ENCODE measurements around the gene PRRT3. TPM values are rescaled to one million over a fixed set of nuclear protein-coding genes. Genes with fewer than 3 reads are reported as not detected.
A peak's percentile ranks its signal among the peaks of the same experiment; 100 is the strongest.

PRRT3 gene
- 1 to 10 TPM; 2.2 to 3.3 (median 2.7) TPM for total RNA-seq

DNA sequence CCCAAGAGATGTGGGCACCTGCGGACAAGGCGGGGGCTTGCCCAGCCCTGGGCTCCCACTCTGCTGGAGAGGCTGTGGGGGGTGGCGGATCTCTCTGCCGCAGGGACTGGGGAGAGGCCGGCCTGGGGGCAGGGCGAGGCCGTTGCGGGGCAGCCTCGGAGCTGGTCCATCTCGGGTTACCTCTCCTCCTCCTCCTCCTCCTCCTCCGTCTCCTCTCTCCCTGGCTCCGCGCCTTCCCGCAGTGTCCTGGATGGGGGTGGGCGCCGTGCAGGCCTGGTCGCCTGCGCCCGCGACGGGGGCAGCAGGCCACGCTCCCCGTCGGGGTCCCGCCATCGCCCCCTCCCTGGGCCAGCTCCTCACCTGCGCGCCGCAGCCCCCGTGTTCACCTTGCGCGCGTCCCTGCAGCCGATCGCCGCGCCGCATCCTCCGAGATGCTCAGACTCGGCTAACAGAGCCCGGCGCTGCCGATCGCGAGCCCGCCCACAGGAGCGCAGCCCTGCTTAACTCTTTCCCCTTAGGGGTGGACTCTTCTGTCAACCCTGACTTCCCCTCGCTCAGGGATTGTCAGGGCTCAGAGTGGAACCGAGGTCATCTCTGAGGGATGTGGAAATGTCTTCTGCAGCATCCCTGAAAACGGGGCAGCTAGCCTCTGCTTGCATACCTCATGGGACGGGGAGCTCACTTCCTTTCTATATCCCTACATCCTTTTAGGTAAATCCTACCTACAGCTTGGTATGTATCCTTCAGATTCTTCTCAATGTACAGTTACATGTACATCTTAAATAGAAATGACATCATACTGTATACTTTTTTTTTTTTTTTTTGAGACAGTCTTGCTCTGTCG is at the start of gene PRRT3:
PRRT3 (minus strand) TSS at position 447 of the 844 bp plus-strand sequence. CDS start 2,293 bp downstream, outside the sequence.
- Histone ChIP-seq H3K27ac (peak within 1 kb of the TSS in 1 of 4 donors; percentile 55), H3K36me3 (peaks cover 0 to 21% (median 0%) of the 10 kb centered on the region in 3 donors), H3K27me3 (no peaks in the 10 kb centered on the region), H3K4me3 (peak within 1 kb of the TSS; percentile 23 to 60 (median 42)), H3K4me1 (peaks cover 0 to 38% (median 15%) of the 10 kb centered on the region in 4 donors), H3K9me3 (no peaks in the 10 kb centered on the region)
- TF ChIP-seq EP300 (IDR thresholded peaks at IDR 0.05) (no peak), POLR2A (IDR thresholded peaks at IDR 0.05) (no peak)
- TF ChIP-seq, protein P1, sequence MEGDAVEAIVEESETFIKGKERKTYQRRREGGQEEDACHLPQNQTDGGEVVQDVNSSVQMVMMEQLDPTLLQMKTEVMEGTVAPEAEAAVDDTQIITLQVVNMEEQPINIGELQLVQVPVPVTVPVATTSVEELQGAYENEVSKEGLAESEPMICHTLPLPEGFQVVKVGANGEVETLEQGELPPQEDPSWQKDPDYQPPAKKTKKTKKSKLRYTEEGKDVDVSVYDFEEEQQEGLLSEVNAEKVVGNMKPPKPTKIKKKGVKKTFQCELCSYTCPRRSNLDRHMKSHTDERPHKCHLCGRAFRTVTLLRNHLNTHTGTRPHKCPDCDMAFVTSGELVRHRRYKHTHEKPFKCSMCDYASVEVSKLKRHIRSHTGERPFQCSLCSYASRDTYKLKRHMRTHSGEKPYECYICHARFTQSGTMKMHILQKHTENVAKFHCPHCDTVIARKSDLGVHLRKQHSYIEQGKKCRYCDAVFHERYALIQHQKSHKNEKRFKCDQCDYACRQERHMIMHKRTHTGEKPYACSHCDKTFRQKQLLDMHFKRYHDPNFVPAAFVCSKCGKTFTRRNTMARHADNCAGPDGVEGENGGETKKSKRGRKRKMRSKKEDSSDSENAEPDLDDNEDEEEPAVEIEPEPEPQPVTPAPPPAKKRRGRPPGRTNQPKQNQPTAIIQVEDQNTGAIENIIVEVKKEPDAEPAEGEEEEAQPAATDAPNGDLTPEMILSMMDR (IDR thresholded peaks at IDR 0.05), result no peak
- WGBS, 2 donors, result 4 to 8% methylated on average over 42 to 43 of the region's 52 CpGs
- DNase-seq (ENCODE audit: low spot score in 2 of 2), result no peak

DNA sequence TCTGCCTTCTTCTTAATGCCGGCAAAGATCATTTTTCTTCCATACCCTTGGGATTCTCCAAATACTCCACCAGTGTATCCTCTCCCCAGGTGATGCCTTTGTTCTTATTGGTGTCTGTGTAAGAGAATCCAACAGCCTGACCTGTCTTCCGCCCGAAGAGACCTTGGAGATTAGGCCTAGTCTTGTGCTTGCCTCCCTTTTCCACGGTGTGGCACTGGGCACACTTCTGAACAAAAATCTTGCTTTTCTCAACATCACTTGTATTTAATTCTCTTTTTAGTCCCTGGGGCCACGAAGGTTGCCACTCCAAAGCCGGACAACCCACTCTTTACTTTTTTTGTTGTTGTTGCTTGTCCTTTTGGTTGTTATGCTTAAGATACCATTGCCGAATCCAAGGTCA is 48.5 kb upstream of the PRRT3 start:
- Histone ChIP-seq H3K9me3 (no peaks in the 10 kb centered on the region), H3K36me3 (peaks cover 0 to 37% (median 0%) of the 10 kb centered on the region in 3 donors), H3K27me3 (no peaks in the 10 kb centered on the region), H3K27ac (no peak overlapping the region), H3K4me3 (no peak overlapping the region), H3K4me1 (no peaks in the 10 kb centered on the region)
- 96 to 98% methylated on average over 7 of the region's 7 CpGs for WGBS, 2 donors
- TF ChIP-seq, protein P1 (IDR thresholded peaks at IDR 0.05), result no peak
- TF ChIP-seq POLR2A (IDR thresholded peaks at IDR 0.05), result no peak
- no peak for TF ChIP-seq EP300 (IDR thresholded peaks at IDR 0.05)
- no peak for DNase-seq (ENCODE audit: low spot score in 2 of 2)

DNA sequence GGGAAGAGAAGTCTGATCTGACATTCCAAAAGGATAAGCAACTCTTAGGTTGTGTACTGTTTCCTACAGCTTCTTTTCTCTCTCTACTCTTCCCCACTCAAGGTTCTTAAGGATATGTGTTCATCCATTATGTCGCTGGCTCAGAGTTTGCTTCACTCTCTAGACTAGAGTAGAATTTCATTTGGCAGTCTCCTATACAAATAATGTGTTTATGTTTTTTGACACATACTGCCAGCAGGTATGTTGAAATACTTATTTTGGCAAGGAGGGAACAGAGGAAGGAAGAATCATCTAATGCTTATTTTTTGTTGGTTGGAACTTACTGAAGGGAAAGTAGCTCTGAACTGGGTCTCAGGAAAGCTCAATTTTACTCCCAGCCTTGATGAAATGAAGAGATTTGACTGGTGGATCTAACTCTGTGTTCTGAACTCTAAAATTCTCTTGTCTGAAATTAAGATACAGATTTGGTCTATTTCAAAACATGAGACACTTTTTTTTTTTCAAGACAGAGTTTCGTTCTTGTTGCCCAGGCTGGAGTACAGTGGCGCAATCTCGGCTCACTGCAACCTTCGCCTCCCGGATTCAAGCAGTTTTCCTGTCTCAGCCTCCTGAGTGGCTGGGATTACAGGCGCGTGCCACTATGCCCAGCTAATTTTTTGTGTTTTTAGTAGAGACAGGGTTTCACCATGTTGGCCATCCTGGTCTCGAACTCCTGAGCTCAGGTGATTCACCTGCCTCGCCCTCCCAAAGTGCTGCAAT is 42.1 kb upstream of the PRRT3 start:
- TF ChIP-seq EP300 (IDR thresholded peaks at IDR 0.05) (no peak), POLR2A (IDR thresholded peaks at IDR 0.05) (no peak)
- TF ChIP-seq, protein P1 (IDR thresholded peaks at IDR 0.05), result no peak
- H3K27ac ChIP-seq, result no peak overlapping the region
- 92 to 94% methylated on average over 10 of the region's 10 CpGs for WGBS, 2 donors
- DNase-seq (ENCODE audit: low spot score in 2 of 2), result no peak
- no peaks in the 10 kb centered on the region for H3K27me3 ChIP-seq
- H3K36me3 ChIP-seq, result peaks cover 0 to 17% (median 0%) of the 10 kb centered on the region in 3 donors
- no peaks in the 10 kb centered on the region for H3K4me1 ChIP-seq
- no peaks in the 10 kb centered on the region for H3K9me3 ChIP-seq
- H3K4me3 ChIP-seq, result no peak overlapping the region

DNA sequence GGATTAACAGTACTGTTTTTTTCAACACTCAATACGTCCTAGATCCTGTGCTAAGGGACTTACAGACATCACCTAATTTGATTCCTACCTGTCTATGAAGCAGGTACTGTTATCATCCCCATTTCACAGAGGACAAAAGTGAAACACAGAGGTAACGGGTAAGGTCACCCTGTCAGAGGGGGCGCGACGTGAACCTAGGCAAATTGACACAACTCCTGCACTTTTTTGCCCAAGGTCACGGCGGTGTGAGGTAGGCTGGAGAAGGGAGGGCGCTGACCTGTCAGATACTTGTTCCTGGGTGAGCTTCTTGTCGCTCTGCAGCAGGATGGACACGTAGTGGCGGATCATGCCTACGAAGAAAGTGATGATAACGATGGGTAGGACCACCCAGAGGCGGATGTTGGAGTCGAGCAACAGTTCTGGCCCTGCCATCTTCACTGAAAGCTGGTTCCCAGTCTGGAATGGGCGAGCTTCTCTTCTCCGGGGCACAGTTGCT is 34.1 kb upstream of the PRRT3 start:
- Histone ChIP-seq H3K27me3 (no peaks in the 10 kb centered on the region), H3K9me3 (no peaks in the 10 kb centered on the region), H3K4me1 (peaks cover 3 to 36% (median 18%) of the 10 kb centered on the region in 4 donors), H3K36me3 (peaks cover 0 to 27% (median 0%) of the 10 kb centered on the region in 3 donors), H3K27ac (peak overlapping the region in 3 of 4 donors; percentile 65 to 89 (median 88)), H3K4me3 (peak overlapping the region; percentile 67 to 96 (median 82))
- DNase-seq (ENCODE audit: low spot score in 2 of 2), result no peak
- TF ChIP-seq, protein P1 (IDR thresholded peaks at IDR 0.05), result no peak
- TF ChIP-seq POLR2A (IDR thresholded peaks at IDR 0.05) (no peak), EP300 (IDR thresholded peaks at IDR 0.05) (no peak)
- 0 to 1% methylated on average over 17 of the region's 17 CpGs for WGBS, 2 donors
